Gastrocnemius medialis (tissue), 4 donors: Measurements from ENCODE around the gene IMPG2.

Experiments used
- POLR2A ChIP-seq, 2 donors: fragments of 450-650 bp; IDR thresholded peaks; one replicate each; pipeline ENCODE4 v1.6.1; 2017; ENCODE audit warnings: antibody characterized with exemption in 2 of 2, mild to moderate bottlenecking in 2 of 2, moderate library complexity in 2 of 2
- TF ChIP-seq, protein P1 (sequence below), 5 experiments: fragments of 450-650 bp in 3 of 5; fragments of 200-600 bp in 2 of 5; sonication (generic) in 2 of 5; IDR thresholded peaks in 4 of 5; conservative IDR thresholded peaks in 1 of 5; 1 replicate in 4 of 5; 2 replicates in 1 of 5; pipeline ENCODE4 v1.5.1; 2016 to 2019; ENCODE audit warnings: antibody characterized with exemption in 5 of 5, mild to moderate bottlenecking in 3 of 5, moderate library complexity in 3 of 5

DNA sequence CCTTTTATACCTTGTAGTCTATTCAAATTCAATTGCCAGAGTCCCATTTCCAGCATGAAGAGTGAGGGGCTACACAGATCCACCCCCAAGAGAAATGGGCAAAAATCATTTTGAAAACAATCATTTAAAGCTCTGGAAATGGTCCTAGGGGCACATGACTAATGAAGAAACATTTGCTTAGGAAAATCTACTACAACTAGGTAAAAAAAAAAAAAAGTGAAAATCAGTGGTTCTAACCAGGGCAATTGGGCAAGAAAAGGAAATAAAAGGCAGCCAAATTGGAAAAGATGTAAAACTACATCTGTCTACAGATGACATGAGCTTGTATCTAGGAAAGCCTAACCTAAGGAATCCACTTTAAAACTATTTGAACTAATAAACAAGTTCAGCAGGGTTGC, 9.4 kb downstream of the IMPG2 start:
- TF ChIP-seq, protein P1, sequence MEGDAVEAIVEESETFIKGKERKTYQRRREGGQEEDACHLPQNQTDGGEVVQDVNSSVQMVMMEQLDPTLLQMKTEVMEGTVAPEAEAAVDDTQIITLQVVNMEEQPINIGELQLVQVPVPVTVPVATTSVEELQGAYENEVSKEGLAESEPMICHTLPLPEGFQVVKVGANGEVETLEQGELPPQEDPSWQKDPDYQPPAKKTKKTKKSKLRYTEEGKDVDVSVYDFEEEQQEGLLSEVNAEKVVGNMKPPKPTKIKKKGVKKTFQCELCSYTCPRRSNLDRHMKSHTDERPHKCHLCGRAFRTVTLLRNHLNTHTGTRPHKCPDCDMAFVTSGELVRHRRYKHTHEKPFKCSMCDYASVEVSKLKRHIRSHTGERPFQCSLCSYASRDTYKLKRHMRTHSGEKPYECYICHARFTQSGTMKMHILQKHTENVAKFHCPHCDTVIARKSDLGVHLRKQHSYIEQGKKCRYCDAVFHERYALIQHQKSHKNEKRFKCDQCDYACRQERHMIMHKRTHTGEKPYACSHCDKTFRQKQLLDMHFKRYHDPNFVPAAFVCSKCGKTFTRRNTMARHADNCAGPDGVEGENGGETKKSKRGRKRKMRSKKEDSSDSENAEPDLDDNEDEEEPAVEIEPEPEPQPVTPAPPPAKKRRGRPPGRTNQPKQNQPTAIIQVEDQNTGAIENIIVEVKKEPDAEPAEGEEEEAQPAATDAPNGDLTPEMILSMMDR (IDR thresholded peaks at IDR 0.05 in 4 of 5, conservative IDR thresholded peaks at IDR 0.05 in 1 of 5): no peak
- no peak for TF ChIP-seq POLR2A (IDR thresholded peaks at IDR 0.05)
